Testis (tissue), 3 donors: Measurements from ENCODE around the gene AHCTF1. TPM values are rescaled to one million over a fixed set of nuclear protein-coding genes. Genes with fewer than 3 reads are reported as not detected.
"Not testable (repeated sequence)": the region's sequence is repeated elsewhere in the genome, so short reads cannot be mapped to it uniquely, and the experiment has no call there.

Source experiments
- DNase-seq: peaks from one replicate; pipeline ENCODE4 v3.0.0-alpha.2; 2019
- H3K27ac ChIP-seq, 2 donors: fragments of 200-600 bp; sonication (generic); one replicate each; pipeline ENCODE4 v1.5.1; 2019
- H3K27me3 ChIP-seq: fragments of 200-600 bp; sonication (generic); one replicate; pipeline ENCODE4 v1.5.1; 2019
- H3K36me3 ChIP-seq: fragments of 200-600 bp; sonication (generic); one replicate; pipeline ENCODE4 v1.5.1; 2017; ENCODE audit warnings: low read depth; ENCODE audit errors: missing control alignments
- H3K4me1 ChIP-seq: fragments of 200-600 bp; sonication (generic); one replicate; pipeline ENCODE4 v1.5.1; 2019
- H3K4me3 ChIP-seq, 2 donors: fragments of 200-600 bp; sonication (generic); one replicate each; pipeline ENCODE4 v1.5.1; 2017 to 2019
- H3K9me3 ChIP-seq: fragments of 200-600 bp; sonication (generic); one replicate; pipeline ENCODE4 v1.5.1; 2017
- POLR2A ChIP-seq: fragments of 450-650 bp; IDR thresholded peaks from one replicate; pipeline ENCODE4 v1.6.1; 2017; ENCODE audit warnings: antibody characterized with exemption, mild to moderate bottlenecking, moderate library complexity
- WGBS, 2 donors: methylation state at CpG; one replicate each; pipeline ENCODE4 v1.1.5; 2018; 5-methylcytosine and 5-hydroxymethylcytosine counted together
- intact Hi-C: fragments of 100-400 bp; cut with DNase I; formaldehyde crosslinking; loops from one replicate; pipeline ENCODE4 v1.15.1; 2023; ENCODE audit warnings: low total_unique reads
- polyA plus RNA-seq: library from polyadenylated mRNA; stranded (reverse); fragments of 350-450 nt; fragmentation: Illumina TruSeq; extraction: RNeasy Lipid Tissue Mini Kit (QIAGEN cat#74804); gene quantifications from one replicate; pipeline ENCODE4 v1.2.3, GENCODE V29; 2014; ENCODE audit warnings: low read depth, low replicate concordance; ENCODE audit not compliant: insufficient read depth
- total RNA-seq, 2 donors: library from RNA; depleted of rRNA; stranded (reverse); fragments of >200 nt; gene quantifications; one replicate each; pipeline ENCODE4 v1.2.3, GENCODE V29; 2016
- TF ChIP-seq, protein P1 (sequence below), 3 experiments: fragments of 450-650 bp in 2 of 3; fragments of 200-600 bp in 1 of 3; sonication (generic) in 1 of 3; IDR thresholded peaks; one replicate each; pipeline ENCODE4 v1.5.1; 2016 to 2019; ENCODE audit warnings: antibody characterized with exemption in 3 of 3, mild to moderate bottlenecking in 2 of 3, moderate library complexity in 1 of 3

AHCTF1 gene
- total and polyA plus RNA-seq, 3 donors from 2014 or later = 58.6 to 97.6 (median 66.2) TPM

DNA sequence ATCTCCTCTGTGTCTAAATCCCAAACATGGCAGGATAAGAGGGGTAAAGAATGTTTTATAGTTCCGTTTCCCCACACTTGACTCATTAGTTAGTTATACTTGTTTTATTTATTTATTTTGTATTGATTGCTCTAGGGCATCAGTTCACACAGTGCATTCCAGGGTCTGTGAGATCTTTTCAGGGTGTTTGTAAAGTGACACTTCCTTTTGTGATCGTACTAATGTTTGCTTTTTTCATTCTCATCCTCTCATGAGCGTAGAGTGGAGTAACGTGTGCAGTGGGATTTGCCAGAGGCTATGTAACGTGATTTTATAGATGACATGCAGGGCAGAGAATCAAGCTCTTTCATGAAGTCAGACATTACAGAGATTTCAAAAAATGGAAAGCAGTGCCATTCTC, 104.4 kb downstream of the AHCTF1 start:
- Histone ChIP-seq H3K27me3 (no peaks in the 10 kb centered on the region), H3K27ac (no peak overlapping the region), H3K9me3 (no peaks in the 10 kb centered on the region), H3K4me3 (no peak overlapping the region), H3K36me3 (no peaks in the 10 kb centered on the region), H3K4me1 (no peaks in the 10 kb centered on the region)
- no peak for DNase-seq
- TF ChIP-seq, protein P1, sequence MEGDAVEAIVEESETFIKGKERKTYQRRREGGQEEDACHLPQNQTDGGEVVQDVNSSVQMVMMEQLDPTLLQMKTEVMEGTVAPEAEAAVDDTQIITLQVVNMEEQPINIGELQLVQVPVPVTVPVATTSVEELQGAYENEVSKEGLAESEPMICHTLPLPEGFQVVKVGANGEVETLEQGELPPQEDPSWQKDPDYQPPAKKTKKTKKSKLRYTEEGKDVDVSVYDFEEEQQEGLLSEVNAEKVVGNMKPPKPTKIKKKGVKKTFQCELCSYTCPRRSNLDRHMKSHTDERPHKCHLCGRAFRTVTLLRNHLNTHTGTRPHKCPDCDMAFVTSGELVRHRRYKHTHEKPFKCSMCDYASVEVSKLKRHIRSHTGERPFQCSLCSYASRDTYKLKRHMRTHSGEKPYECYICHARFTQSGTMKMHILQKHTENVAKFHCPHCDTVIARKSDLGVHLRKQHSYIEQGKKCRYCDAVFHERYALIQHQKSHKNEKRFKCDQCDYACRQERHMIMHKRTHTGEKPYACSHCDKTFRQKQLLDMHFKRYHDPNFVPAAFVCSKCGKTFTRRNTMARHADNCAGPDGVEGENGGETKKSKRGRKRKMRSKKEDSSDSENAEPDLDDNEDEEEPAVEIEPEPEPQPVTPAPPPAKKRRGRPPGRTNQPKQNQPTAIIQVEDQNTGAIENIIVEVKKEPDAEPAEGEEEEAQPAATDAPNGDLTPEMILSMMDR (IDR thresholded peaks at IDR 0.05) = no peak
- no peak for TF ChIP-seq POLR2A
- intact Hi-C loops = no loop called here
- WGBS, 2 donors = 83 to 90% methylated on average over 5 of the region's 5 CpGs

DNA sequence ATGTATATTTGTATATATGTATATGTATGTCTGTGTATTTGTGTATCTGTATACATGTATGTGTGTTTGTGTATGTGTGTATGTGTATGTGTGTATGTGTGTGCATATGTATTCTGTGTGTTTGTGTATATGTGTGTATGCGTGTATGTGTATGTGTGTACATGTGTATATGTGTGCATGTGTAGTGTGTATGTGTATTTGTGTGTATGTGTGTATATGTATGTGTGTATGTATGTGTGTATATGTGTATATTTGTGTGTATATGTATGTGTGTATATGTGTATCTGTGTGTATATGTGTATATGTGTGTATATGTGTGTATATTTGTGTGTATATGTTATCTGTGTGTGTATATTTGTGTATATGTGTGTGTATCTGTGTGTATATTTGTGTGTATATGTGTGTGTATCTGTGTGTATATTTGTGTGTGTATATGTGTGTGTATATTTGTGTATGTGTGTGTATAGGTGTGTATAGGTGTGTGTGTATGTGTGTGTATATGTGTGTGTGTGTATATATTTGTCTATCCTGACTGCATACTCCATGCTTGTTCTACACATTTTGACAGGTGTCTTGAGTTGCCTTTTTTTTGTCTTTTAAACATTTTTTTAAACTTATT, 106.1 kb downstream of the AHCTF1 start:
- WGBS, 2 donors = 47 to 51% methylated on average over 1 of the region's 1 CpG
- Histone ChIP-seq H3K27ac (no peak overlapping the region), H3K36me3 (no peaks in the 10 kb centered on the region), H3K4me1 (no peaks in the 10 kb centered on the region), H3K9me3 (no peaks in the 10 kb centered on the region), H3K4me3 (no peak overlapping the region), H3K27me3 (no peaks in the 10 kb centered on the region)
- TF ChIP-seq, protein P1 (IDR thresholded peaks at IDR 0.05) = no peak
- no peak for TF ChIP-seq POLR2A
- intact Hi-C loops = no loop called here
- no peak for DNase-seq

DNA sequence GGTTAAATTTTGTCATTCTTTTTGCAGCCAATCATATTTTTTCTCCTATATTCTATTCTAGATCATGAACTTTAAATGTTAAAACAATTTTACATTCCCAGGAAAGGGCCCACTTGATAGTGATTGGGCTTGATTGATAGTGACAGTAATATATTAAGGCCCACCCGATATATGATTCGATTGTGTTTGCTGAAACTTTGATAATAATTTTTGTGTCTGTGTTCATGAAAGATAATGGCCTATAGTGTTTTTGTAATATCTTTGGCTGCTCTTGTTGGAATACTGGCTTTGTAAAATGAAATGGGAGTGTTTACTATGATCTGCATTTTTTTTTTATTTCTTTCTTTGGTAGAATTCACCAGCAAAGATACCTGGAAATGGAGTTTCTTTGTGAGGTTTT, 107.2 kb downstream of the AHCTF1 start:
- Histone ChIP-seq H3K36me3 (no peaks in the 10 kb centered on the region), H3K27me3 (no peaks in the 10 kb centered on the region), H3K9me3 (no peaks in the 10 kb centered on the region), H3K4me1 (no peaks in the 10 kb centered on the region), H3K27ac (no peak overlapping the region), H3K4me3 (no peak overlapping the region)
- intact Hi-C loops = no loop called here
- WGBS, 2 donors = 60 to 75% methylated on average over 2 of the region's 2 CpGs
- no peak for DNase-seq
- TF ChIP-seq POLR2A = no peak
- TF ChIP-seq, protein P1 (IDR thresholded peaks at IDR 0.05) = no peak

DNA sequence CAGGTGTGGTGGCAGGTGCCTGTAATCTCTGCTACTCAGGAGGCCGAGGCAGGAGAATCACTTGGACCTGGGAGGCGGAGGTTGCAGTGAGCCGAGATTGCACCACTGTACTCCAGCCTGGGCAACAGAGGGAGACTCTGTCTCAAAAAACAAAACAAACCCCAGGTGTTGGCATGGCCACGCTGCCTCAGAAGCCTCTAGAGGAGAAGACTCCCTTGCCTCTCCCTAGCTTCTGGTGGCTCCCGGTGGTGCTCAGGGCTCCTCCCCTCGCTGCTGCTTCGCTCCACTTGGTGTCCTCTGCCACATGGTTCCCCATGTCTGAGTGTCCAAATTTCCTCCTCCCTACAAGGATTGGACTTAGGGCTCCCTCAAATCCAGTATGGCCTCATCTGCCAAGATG, 109.6 kb downstream of the AHCTF1 start:
- 91 to 95% methylated on average over 4 to 7 of the region's 7 CpGs for WGBS, 2 donors
- H3K27ac ChIP-seq, H3K36me3 ChIP-seq, H3K9me3 ChIP-seq, DNase-seq, intact Hi-C loops, H3K27me3 ChIP-seq, H3K4me3 ChIP-seq, H3K4me1 ChIP-seq: not testable (repeated sequence)

DNA sequence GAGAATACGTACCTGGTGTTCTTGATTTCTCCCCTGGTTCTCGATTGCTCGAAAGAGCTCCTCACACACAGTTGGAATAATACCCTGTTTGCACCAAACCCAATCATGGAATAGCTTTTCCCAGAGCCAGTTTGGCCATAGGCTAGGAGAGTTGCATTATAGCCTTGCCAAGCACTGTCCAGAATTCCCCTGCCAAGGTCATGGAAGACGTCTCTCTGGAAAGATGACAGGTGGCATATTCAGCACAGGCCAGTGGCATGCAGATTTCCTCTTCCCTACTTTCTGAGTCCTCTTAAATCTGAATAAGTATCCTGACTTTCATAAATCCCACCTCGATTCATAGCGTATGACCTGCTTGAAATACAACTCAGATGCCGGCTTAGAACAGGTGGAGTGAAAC, 111.1 kb downstream of the AHCTF1 start:
- WGBS, 2 donors = 69 to 75% methylated on average over 7 of the region's 7 CpGs
- intact Hi-C loops = no loop called here
- no peak overlapping the region for H3K27ac ChIP-seq

DNA sequence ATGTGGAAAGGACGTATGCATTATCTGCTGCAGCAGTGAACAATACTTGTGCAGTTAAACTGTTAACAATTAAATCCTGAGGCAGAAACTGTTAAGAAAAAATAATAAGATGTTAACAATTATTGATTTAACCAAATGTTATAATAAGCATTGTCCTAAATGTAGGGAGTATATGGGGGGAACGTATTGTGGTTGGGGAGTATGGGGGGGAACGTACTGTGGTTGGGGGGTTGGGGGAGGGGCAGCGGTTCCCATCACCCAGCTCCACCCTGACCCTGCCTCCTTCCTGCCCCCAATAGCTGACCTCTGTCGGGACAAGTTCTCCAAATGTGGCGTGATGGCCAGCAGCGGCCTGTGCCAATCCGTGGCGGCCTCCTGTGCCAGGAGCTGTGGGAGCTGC, 114.0 kb downstream of the AHCTF1 start:
- H3K4me3 ChIP-seq, H3K4me1 ChIP-seq, H3K27ac ChIP-seq, intact Hi-C loops, DNase-seq, H3K27me3 ChIP-seq, H3K9me3 ChIP-seq, H3K36me3 ChIP-seq: not testable (repeated sequence)
- WGBS, 2 donors = 63 to 69% methylated on average over 3 of the region's 9 CpGs

More for the DNA sequence above, 111.1 kb downstream of the AHCTF1 start:
- Histone ChIP-seq H3K4me3 (no peak overlapping the region), H3K36me3 (no peaks in the 10 kb centered on the region), H3K9me3 (no peaks in the 10 kb centered on the region), H3K27me3 (no peaks in the 10 kb centered on the region), H3K4me1 (no peaks in the 10 kb centered on the region)
- no peak for TF ChIP-seq POLR2A
- TF ChIP-seq, protein P1 (IDR thresholded peaks at IDR 0.05) = no peak
- DNase-seq = no peak
